Activated naive CD4-positive, alpha-beta T cell treated with anti-CD3 and anti-CD28 coated beads, Interleukin-2, amount 50 U/mL, for 72 hours (primary cell): Measurements from ENCODE around the gene FKRP. TPM values are rescaled to one million over a fixed set of nuclear protein-coding genes. Genes with fewer than 3 reads are reported as not detected.

Experiments
- ATAC-seq, 2 donors: fragments of 150-1000 bp; cut with Tn5 transposase; 2 replicates each; pipeline ENCODE4 v1.10.0; 2021; ENCODE audit warnings: mild to moderate bottlenecking in 2 of 2, moderate library complexity in 2 of 2
- DNase-seq, 2 donors: peaks; one replicate each; pipeline ENCODE4 v3.0.0; 2021 to 2022; ENCODE audit warnings: low spot score in 2 of 2
- H3K27ac Mint-ChIP-seq, 2 donors: one replicate each; pipeline ENCODE4 v1.8.0; 2022; ENCODE audit warnings: mild to moderate bottlenecking in 2 of 2, mixed read lengths in 2 of 2
- H3K36me3 Mint-ChIP-seq, 2 donors: one replicate each; pipeline ENCODE4 v1.8.0; 2022; ENCODE audit warnings: mixed read lengths in 2 of 2
- H3K9me3 Mint-ChIP-seq, 2 donors: one replicate each; pipeline ENCODE4 v1.8.0; 2022; ENCODE audit warnings: mixed read lengths in 2 of 2
- total RNA-seq, 2 donors: library from RNA; stranded (reverse); gene quantifications; one replicate each; pipeline ENCODE4 v1.2.3, GENCODE V29; 2022

Gene FKRP
- total RNA-seq, 2 donors from 2014 or later = 2.8 to 9.7 TPM

GRCh38 chr19:46806656-46807055 is 60.8 kb downstream of the FKRP start:
- Mint-ChIP-seq H3K27ac (no peak overlapping the region), H3K9me3 (no peaks in the 10 kb centered on the region), H3K36me3 (no peaks in the 10 kb centered on the region)
- ATAC-seq (no peak), DNase-seq (no peak)

Other genes starting within 250 kb of the FKRP start
- 100 to 1,000 TPM; 413 to 615 TPM for gene CALM3, start 144.7 kb upstream of the FKRP start, total RNA-seq
- 10 to 100 TPM; 14.7 to 38.0 TPM for gene PTGIR, start 121.0 kb upstream of the FKRP start, total RNA-seq
- 10 to 100 TPM in 1 of 2 donors, 1 to 10 TPM in 1; 5.2 to 17.4 TPM for gene GNG8, start 109.9 kb upstream of the FKRP start, total RNA-seq
- 10 to 100 TPM in 1 of 2 donors, 1 to 10 TPM in 1; 1.9 to 25.9 TPM for gene DACT3, start 84.9 kb upstream of the FKRP start, total RNA-seq
- gene PRKD2, start 28.9 kb upstream of the FKRP start, total RNA-seq = 100 to 1,000 TPM in 1 of 2 donors, 10 to 100 TPM in 1; 76.8 to 129 TPM
- 100 to 1,000 TPM in 1 of 2 donors, 10 to 100 TPM in 1; 67.3 to 117 TPM for gene STRN4, start 393 bp downstream of the FKRP start, total RNA-seq
- 100 to 1,000 TPM in 1 of 2 donors, 10 to 100 TPM in 1; 99.3 to 159 TPM for gene SLC1A5, start 42.5 kb downstream of the FKRP start, total RNA-seq
- gene AP2S1, start 104.8 kb downstream of the FKRP start, total RNA-seq = 100 to 1,000 TPM; 114 to 116 TPM
- 10 to 100 TPM; 20.7 to 24.3 TPM for gene ARHGAP35, start 114.9 kb downstream of the FKRP start, total RNA-seq